Endodermal cell (in vitro differentiated cells): ENCODE measurements around the gene PCCA. TPM values are rescaled to one million over a fixed set of nuclear protein-coding genes. Genes with fewer than 3 reads are reported as not detected.

Source experiments
- DNase-seq: peaks from one replicate; pipeline ENCODE4 v3.0.0-alpha.2; 2017
- H3K27ac ChIP-seq: 2 replicates; pipeline ENCODE4 v1.5.1; 2013; ENCODE audit warnings: mild to moderate bottlenecking, low read depth, low read length, moderate library complexity
- H3K27me3 ChIP-seq: 2 replicates; pipeline ENCODE4 v1.6.1; 2013; ENCODE audit warnings: mild to moderate bottlenecking, low read length, moderate library complexity; ENCODE audit not compliant: insufficient read depth, control insufficient read depth, poor library complexity, severe bottlenecking
- H3K36me3 ChIP-seq: 2 replicates; pipeline ENCODE4 v1.7.0; 2013; ENCODE audit warnings: mild to moderate bottlenecking, low read length, moderate library complexity; ENCODE audit not compliant: control insufficient read depth, insufficient read depth
- H3K4me1 ChIP-seq: one replicate; pipeline ENCODE4 v1.7.0; 2013; ENCODE audit warnings: low read length; ENCODE audit not compliant: control insufficient read depth, insufficient read depth
- H3K4me3 ChIP-seq: 2 replicates; pipeline ENCODE4 v1.5.1; 2013; ENCODE audit warnings: mild to moderate bottlenecking, low read length, moderate library complexity
- H3K9ac ChIP-seq: 2 replicates; pipeline ENCODE4 v1.6.1; 2013; ENCODE audit warnings: mild to moderate bottlenecking, low read length, moderate library complexity; ENCODE audit not compliant: poor library complexity, severe bottlenecking; ENCODE audit errors: extremely low read depth
- H3K9me3 ChIP-seq: 2 replicates; pipeline ENCODE4 v1.6.1; 2013; ENCODE audit warnings: mild to moderate bottlenecking, low read length, moderate library complexity; ENCODE audit not compliant: control insufficient read depth
- H3K27ac Mint-ChIP-seq: 2 replicates; pipeline ENCODE4 v1.8.0; 2020; ENCODE audit warnings: mixed read lengths
- H3K27me3 Mint-ChIP-seq: 2 replicates; pipeline ENCODE4 v1.8.0; 2021; ENCODE audit warnings: mild to moderate bottlenecking, mixed read lengths; ENCODE audit not compliant: insufficient read depth
- H3K36me3 Mint-ChIP-seq: 2 replicates; pipeline ENCODE4 v1.8.0; 2020; ENCODE audit warnings: low read depth, mixed read lengths
- H3K4me1 Mint-ChIP-seq: 2 replicates; pipeline ENCODE4 v1.8.0; 2020; ENCODE audit warnings: mixed read lengths
- H3K4me3 Mint-ChIP-seq: 2 replicates; pipeline ENCODE4 v1.8.0; 2020; ENCODE audit warnings: mild to moderate bottlenecking, moderate library complexity, mixed read lengths
- H3K9me3 Mint-ChIP-seq: 2 replicates; pipeline ENCODE4 v1.8.0; 2020; ENCODE audit warnings: mild to moderate bottlenecking, mixed read lengths
- WGBS, 2 experiments: methylation state at CpG; one replicate each; pipeline versions ENCODE4 v1.1.5 to v1.1.7; 2013; ENCODE audit warnings: missing lambda C conversion rate in 2 of 2, mixed read lengths in 1 of 2; ENCODE audit not compliant: insufficient coverage in 1 of 2, insufficient read length in 1 of 2; 5-methylcytosine and 5-hydroxymethylcytosine counted together
- total RNA-seq, 2 donors: library from RNA; stranded (reverse); fragmentation: NEBNext Ultra II Directional in 1 of 2; extraction: Animal tissue kit (Norgen Biotek cat#: 25700) in 1 of 2; gene quantifications; 2 replicates in 1 of 2; 3 replicates in 1 of 2; pipeline ENCODE4 v1.2.1, GENCODE V29; 2021
- TF ChIP-seq, protein P1 (sequence below): fragments of 200-600 bp; sonication (generic); conservative IDR thresholded peaks from 2 replicates; pipeline ENCODE4 v1.5.0; 2021; ENCODE audit warnings: antibody characterized with exemption, mild to moderate bottlenecking

PCCA gene
- total RNA-seq, 2 donors from 2014 or later, result 60.2 to 67.2 TPM

DNA sequence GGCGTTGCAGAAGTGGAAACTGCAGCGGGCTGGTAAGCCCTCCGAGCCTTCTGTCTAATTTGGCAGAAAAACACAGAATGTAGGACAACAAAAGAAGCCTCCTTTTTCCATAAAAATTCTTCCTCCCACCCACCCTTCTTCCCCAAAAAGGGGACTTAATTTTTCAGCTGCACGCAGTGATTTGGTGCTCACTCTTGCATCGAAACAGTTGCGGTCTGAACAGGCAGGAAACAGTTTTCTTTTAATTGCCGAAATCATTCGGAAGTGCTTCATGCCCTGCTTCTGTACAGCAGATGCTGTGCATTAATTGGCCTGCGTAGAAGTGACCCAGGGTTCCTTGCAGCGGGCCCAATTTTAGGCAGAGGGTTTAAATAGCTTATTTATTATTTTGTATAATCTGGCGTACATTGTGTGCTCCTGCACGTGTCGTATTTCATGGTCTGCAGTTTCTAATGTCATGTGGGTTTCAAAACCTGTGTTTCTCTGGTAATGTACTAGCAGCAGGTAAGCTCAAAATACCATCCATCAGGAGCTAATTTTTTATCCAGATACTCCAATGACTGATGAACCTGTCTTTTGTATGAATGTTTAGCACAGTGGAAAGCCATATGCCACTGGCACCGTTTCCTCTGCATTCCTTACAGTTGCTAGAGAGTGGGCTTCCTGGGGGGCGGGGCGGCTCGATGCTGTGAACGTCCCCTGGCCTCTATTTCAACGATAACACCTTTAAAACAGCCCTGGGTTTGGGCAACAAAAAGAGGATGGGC, 433.1 kb downstream of the PCCA start:
- Mint-ChIP-seq H3K36me3 (peaks cover 22% of the 10 kb centered on the region), H3K27me3 (no peaks in the 10 kb centered on the region), H3K27ac (no peak overlapping the region), H3K9me3 (no peaks in the 10 kb centered on the region), H3K4me1 (peaks cover 15% of the 10 kb centered on the region), H3K4me3 (no peak overlapping the region)
- TF ChIP-seq, protein P1, sequence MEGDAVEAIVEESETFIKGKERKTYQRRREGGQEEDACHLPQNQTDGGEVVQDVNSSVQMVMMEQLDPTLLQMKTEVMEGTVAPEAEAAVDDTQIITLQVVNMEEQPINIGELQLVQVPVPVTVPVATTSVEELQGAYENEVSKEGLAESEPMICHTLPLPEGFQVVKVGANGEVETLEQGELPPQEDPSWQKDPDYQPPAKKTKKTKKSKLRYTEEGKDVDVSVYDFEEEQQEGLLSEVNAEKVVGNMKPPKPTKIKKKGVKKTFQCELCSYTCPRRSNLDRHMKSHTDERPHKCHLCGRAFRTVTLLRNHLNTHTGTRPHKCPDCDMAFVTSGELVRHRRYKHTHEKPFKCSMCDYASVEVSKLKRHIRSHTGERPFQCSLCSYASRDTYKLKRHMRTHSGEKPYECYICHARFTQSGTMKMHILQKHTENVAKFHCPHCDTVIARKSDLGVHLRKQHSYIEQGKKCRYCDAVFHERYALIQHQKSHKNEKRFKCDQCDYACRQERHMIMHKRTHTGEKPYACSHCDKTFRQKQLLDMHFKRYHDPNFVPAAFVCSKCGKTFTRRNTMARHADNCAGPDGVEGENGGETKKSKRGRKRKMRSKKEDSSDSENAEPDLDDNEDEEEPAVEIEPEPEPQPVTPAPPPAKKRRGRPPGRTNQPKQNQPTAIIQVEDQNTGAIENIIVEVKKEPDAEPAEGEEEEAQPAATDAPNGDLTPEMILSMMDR, result no peak
- peaks cover 5% of the 10 kb centered on the region for H3K4me1 ChIP-seq
- H3K9me3 ChIP-seq, result no peaks in the 10 kb centered on the region
- H3K36me3 ChIP-seq, result peaks cover 7% of the 10 kb centered on the region
- no peaks in the 10 kb centered on the region for H3K27me3 ChIP-seq
- no peak overlapping the region for H3K4me3 ChIP-seq
- peak overlapping the region; percentile 58 for H3K27ac ChIP-seq
- H3K9ac ChIP-seq, result no peak overlapping the region
- WGBS, 2 experiments, result 82 to 89% methylated on average over 12 to 19 of the region's 19 CpGs
- peak; percentile 39 for DNase-seq

DNA sequence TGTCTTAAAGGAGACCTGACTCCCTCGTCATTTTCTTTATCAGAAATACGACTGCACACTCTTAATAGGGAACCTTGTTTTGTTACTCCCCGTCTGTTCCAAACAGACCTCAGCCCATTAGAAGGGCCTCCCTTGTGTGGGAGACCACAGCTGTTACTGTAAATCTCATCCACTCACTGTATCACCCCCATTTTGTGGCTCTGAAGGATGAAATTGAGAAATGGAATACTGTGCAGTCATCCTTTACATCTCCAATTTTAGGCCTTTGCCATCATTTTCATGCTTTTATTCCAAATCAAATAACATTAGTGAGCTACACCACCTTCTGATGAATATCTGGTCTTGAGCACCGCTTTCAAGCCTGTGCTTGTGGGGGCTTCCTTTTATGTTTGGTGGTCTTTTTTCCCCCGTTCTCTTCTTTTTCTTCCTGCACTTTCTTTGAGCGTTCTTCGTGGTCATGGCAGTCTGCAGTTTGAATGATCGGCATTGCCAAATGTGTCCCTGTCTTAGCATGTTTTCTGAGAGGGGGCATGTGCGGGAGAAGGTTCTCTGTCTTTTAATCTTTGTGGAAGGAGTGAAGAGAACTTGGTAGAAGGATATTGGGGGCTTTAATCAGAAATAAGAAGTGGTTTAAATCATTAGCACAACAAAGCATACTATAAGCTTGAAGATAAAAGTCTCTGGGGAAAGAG, 433.9 kb downstream of the PCCA start:
- H3K9me3 ChIP-seq, result no peaks in the 10 kb centered on the region
- Mint-ChIP-seq H3K4me1 (peaks cover 8% of the 10 kb centered on the region), H3K27ac (no peak overlapping the region), H3K9me3 (no peaks in the 10 kb centered on the region), H3K4me3 (no peak overlapping the region), H3K36me3 (peaks cover 29% of the 10 kb centered on the region), H3K27me3 (no peaks in the 10 kb centered on the region)
- H3K36me3 ChIP-seq, result peaks cover 12% of the 10 kb centered on the region
- no peak overlapping the region for H3K9ac ChIP-seq
- H3K4me3 ChIP-seq, result no peak overlapping the region
- 92 to 94% methylated on average over 6 to 9 of the region's 9 CpGs for WGBS, 2 experiments
- H3K27ac ChIP-seq, result no peak overlapping the region
- H3K4me1 ChIP-seq, result peaks cover 5% of the 10 kb centered on the region
- H3K27me3 ChIP-seq, result no peaks in the 10 kb centered on the region
- DNase-seq, result no peak
- TF ChIP-seq, protein P1, result no peak

DNA sequence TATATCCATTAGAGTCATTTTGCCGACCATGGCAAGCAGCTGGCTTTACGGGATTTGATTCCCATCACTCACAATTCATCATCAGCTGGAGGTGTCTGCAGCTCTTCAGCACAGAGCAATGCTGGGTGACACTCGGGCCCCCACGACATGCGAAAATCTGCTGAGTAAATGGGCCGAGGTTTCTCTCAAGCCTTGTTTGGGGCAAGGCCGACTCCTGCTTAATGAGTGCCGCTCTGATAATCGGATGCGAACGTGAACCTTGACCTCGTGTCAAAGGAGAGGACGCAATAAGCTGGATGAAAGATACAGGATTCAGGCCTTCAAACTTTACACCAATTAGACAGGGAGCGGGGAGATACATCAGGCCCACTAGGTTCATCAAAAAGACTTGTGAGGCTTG, 434.5 kb downstream of the PCCA start:
- H3K9me3 ChIP-seq, result no peaks in the 10 kb centered on the region
- Mint-ChIP-seq H3K27me3 (no peaks in the 10 kb centered on the region), H3K27ac (no peak overlapping the region), H3K36me3 (peaks cover 32% of the 10 kb centered on the region), H3K4me3 (no peak overlapping the region), H3K4me1 (peaks cover 2% of the 10 kb centered on the region), H3K9me3 (no peaks in the 10 kb centered on the region)
- H3K4me1 ChIP-seq, result peaks cover 5% of the 10 kb centered on the region
- TF ChIP-seq, protein P1, result no peak
- no peak overlapping the region for H3K27ac ChIP-seq
- H3K27me3 ChIP-seq, result no peaks in the 10 kb centered on the region
- peak; percentile 28 for DNase-seq
- WGBS, 2 experiments, result 94 to 97% methylated on average over 14 of the region's 14 CpGs
- peaks cover 18% of the 10 kb centered on the region for H3K36me3 ChIP-seq
- H3K4me3 ChIP-seq, result no peak overlapping the region
- H3K9ac ChIP-seq, result no peak overlapping the region
